HG02678 (cell line): Measurements from ENCODE around the gene DNAH6.
"Not testable (repeated sequence)": the region's sequence is repeated elsewhere in the genome, so short reads cannot be mapped to it uniquely, and the experiment has no call there.

Experiments
- ATAC-seq: cut with Tn5 transposase; IDR thresholded peaks from one replicate; pipeline ENCODE4 v1.9.1; 2021; ENCODE audit warnings: mild to moderate bottlenecking, moderate library complexity; ENCODE audit not compliant: unreplicated experiment

DNAH6 gene

GRCh38 chr2:84732897-84733778 lies 216.8 kb downstream of the DNAH6 start:
- ATAC-seq = no peak

GRCh38 chr2:84735389-84735788 lies 219.1 kb downstream of the DNAH6 start:
- no peak for ATAC-seq

GRCh38 chr2:84741182-84741822 lies 225.0 kb downstream of the DNAH6 start:
- peak; percentile 99 for ATAC-seq

GRCh38 chr2:84748341-84748740 lies 232.0 kb downstream of the DNAH6 start:
- no peak for ATAC-seq

GRCh38 chr2:84749442-84749841 lies 233.1 kb downstream of the DNAH6 start:
- ATAC-seq = no peak

- no peak for ATAC-seq
These were observed 238.8 kb downstream of the DNAH6 start for GRCh38 chr2:84755096-84755495.

- no peak for ATAC-seq
These were observed 241.3 kb downstream of the DNAH6 start for GRCh38 chr2:84757648-84758047.

GRCh38 chr2:84766791-84767190 lies 250.5 kb downstream of the DNAH6 start:
- no peak for ATAC-seq

GRCh38 chr2:84768840-84769239 lies 252.5 kb downstream of the DNAH6 start:
- no peak for ATAC-seq

GRCh38 chr2:84770280-84770679 lies 254.0 kb downstream of the DNAH6 start:
- no peak for ATAC-seq

GRCh38 chr2:84771251-84771650 lies 255.0 kb downstream of the DNAH6 start:
- ATAC-seq = no peak

- ATAC-seq = not testable (repeated sequence)
These were observed 257.3 kb downstream of the DNAH6 start for GRCh38 chr2:84773562-84773961.

- no peak for ATAC-seq
These were observed 259.7 kb downstream of the DNAH6 start for GRCh38 chr2:84776011-84776410.

- ATAC-seq = no peak
These were observed 262.8 kb downstream of the DNAH6 start for GRCh38 chr2:84778911-84779690.

GRCh38 chr2:84779781-84780180 lies 263.5 kb downstream of the DNAH6 start:
- ATAC-seq = no peak

GRCh38 chr2:84781942-84782716 lies 265.8 kb downstream of the DNAH6 start:
- ATAC-seq = peak; percentile 65

- ATAC-seq = no peak
These were observed 266.6 kb downstream of the DNAH6 start for GRCh38 chr2:84782717-84783442.

- ATAC-seq = no peak
These were observed 269.7 kb downstream of the DNAH6 start for GRCh38 chr2:84785950-84786349.

GRCh38 chr2:84786601-84787000 lies 270.3 kb downstream of the DNAH6 start:
- ATAC-seq = no peak

- ATAC-seq = no peak
These were observed 271.7 kb downstream of the DNAH6 start for GRCh38 chr2:84788027-84788426.
